ENCODE results near the gene CD274.
"Not testable (repeated sequence)": the region's sequence is repeated elsewhere in the genome, so short reads cannot be mapped to it uniquely, and the experiment has no call there.

Gene CD274

DNA sequence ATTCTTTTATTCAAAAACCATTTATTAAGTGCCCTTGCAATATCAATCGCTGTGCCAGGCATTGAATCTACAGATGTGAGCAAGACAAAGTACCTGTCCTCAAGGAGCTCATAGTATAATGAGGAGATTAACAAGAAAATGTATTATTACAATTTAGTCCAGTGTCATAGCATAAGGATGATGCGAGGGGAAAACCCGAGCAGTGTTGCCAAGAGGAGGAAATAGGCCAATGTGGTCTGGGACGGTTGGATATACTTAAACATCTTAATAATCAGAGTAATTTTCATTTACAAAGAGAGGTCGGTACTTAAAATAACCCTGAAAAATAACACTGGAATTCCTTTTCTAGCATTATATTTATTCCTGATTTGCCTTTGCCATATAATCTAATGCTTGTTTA is 18.5 kb downstream of the CD274 start:
- Histone ChIP-seq H3K27me3 (ENCODE audit: insufficient read depth, low read length) (no peaks in the 10 kb centered on the region), H3K36me3 (ENCODE audit: insufficient read depth, low read length) (no peaks in the 10 kb centered on the region), H3K4me3 (ENCODE audit: low read length) (no peak overlapping the region), H3K9me3 (ENCODE audit: insufficient read depth, low read depth, low read length) (no peaks in the 10 kb centered on the region), H3K4me1 (ENCODE audit: insufficient read depth, low read length) (no peaks in the 10 kb centered on the region), H3K9ac (ENCODE audit: low read depth, low read length) (no peak overlapping the region), H3K27ac (ENCODE audit: low read depth, low read length) (no peak overlapping the region)
- 88% methylated on average over 3 of the region's 5 CpGs for WGBS

DNA sequence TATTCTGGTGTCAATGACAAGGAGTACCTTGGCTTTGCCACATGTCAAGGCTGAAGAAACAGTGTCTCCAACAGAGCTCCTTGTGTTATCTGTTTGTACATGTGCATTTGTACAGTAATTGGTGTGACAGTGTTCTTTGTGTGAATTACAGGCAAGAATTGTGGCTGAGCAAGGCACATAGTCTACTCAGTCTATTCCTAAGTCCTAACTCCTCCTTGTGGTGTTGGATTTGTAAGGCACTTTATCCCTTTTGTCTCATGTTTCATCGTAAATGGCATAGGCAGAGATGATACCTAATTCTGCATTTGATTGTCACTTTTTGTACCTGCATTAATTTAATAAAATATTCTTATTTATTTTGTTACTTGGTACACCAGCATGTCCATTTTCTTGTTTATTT is 19.8 kb downstream of the CD274 start:
- H3K27me3 ChIP-seq (ENCODE audit: insufficient read depth, low read length): no peaks in the 10 kb centered on the region
- no peaks in the 10 kb centered on the region for H3K9me3 ChIP-seq (ENCODE audit: insufficient read depth, low read depth, low read length)
- WGBS: 100% methylated on average over 1 of the region's 1 CpG
- H3K27ac ChIP-seq (ENCODE audit: low read depth, low read length): no peak overlapping the region
- H3K4me1 ChIP-seq (ENCODE audit: insufficient read depth, low read length): no peaks in the 10 kb centered on the region
- H3K4me3 ChIP-seq (ENCODE audit: low read length): no peak overlapping the region
- H3K9ac ChIP-seq (ENCODE audit: low read depth, low read length): no peak overlapping the region
- no peaks in the 10 kb centered on the region for H3K36me3 ChIP-seq (ENCODE audit: insufficient read depth, low read length)

DNA sequence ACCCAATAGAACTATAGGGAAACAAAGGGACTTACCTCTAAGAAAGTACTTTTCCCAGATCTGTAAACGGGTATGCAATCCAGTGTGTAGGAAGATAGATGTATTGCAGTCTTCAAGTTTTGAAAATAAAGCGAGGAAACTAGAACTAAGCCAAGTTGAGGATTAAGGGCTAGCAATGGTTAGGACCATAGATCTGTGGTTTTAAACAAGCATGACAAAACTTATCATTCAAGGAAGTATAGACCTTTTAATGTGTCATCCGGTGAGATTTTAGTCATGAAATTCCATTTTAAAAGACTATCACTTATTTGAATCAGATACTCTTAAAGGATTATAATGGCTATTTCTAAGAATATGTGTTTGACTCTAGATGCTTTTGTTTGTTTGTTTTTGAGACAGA is 20.5 kb downstream of the CD274 start:
- Histone ChIP-seq H3K27ac (ENCODE audit: low read depth, low read length) (no peak overlapping the region), H3K4me3 (ENCODE audit: low read length) (no peak overlapping the region), H3K36me3 (ENCODE audit: insufficient read depth, low read length) (no peaks in the 10 kb centered on the region), H3K4me1 (ENCODE audit: insufficient read depth, low read length) (no peaks in the 10 kb centered on the region), H3K9ac (ENCODE audit: low read depth, low read length) (no peak overlapping the region), H3K9me3 (ENCODE audit: insufficient read depth, low read depth, low read length) (no peaks in the 10 kb centered on the region), H3K27me3 (ENCODE audit: insufficient read depth, low read length) (no peaks in the 10 kb centered on the region)
- 100% methylated on average over 2 of the region's 3 CpGs for WGBS

DNA sequence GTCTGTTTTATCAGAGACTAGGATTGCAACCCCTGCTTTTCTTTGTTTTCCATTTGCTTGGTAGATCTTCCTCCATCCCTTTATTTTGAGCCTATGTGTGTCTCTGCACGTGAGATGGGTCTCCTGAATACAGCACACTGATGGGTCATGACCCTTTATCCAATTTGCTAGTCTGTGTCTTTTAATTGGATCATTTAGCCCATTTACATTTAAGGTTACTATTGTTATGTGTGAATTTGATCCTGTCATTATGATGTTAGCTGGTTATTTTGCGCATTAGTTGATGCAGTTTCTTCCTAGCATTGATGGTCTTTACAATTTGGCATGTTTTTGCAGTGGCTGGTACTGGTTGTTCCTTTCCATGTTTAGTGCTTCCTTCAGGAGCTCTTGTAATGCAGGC is 25.3 kb downstream of the CD274 start:
- H3K9ac ChIP-seq (ENCODE audit: low read depth, low read length); H3K36me3 ChIP-seq (ENCODE audit: insufficient read depth, low read length); H3K4me3 ChIP-seq (ENCODE audit: low read length); H3K4me1 ChIP-seq (ENCODE audit: insufficient read depth, low read length); H3K27ac ChIP-seq (ENCODE audit: low read depth, low read length); H3K27me3 ChIP-seq (ENCODE audit: insufficient read depth, low read length): not testable (repeated sequence)
- H3K9me3 ChIP-seq (ENCODE audit: insufficient read depth, low read depth, low read length): peaks cover 17% of the 10 kb centered on the region
- 100% methylated on average over 2 of the region's 2 CpGs for WGBS

DNA sequence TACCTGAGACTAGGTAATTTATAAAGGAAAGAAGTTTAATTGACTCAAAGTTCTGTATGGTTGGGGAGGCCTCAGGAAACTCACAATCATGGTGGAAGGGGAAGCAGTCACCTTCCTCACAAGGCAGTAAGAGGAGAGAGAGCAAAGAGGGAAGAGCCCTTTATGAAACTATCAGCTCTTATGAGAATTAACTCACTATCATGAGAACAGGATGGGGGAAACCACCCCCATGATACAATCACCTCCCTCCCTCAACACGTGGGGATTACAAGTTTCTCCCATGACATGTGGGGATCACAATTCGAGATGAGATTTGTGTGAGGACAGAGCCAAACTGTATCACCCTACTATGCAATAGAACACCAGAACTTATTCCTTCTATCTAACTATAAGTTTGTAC is 27.9 kb downstream of the CD274 start:
- Histone ChIP-seq H3K36me3 (ENCODE audit: insufficient read depth, low read length) (no peaks in the 10 kb centered on the region), H3K27me3 (ENCODE audit: insufficient read depth, low read length) (no peaks in the 10 kb centered on the region), H3K4me1 (ENCODE audit: insufficient read depth, low read length) (no peaks in the 10 kb centered on the region), H3K4me3 (ENCODE audit: low read length) (no peak overlapping the region), H3K27ac (ENCODE audit: low read depth, low read length) (no peak overlapping the region), H3K9ac (ENCODE audit: low read depth, low read length) (no peak overlapping the region), H3K9me3 (ENCODE audit: insufficient read depth, low read depth, low read length) (peaks cover 17% of the 10 kb centered on the region)
- 84% methylated on average over 2 of the region's 2 CpGs for WGBS

DNA sequence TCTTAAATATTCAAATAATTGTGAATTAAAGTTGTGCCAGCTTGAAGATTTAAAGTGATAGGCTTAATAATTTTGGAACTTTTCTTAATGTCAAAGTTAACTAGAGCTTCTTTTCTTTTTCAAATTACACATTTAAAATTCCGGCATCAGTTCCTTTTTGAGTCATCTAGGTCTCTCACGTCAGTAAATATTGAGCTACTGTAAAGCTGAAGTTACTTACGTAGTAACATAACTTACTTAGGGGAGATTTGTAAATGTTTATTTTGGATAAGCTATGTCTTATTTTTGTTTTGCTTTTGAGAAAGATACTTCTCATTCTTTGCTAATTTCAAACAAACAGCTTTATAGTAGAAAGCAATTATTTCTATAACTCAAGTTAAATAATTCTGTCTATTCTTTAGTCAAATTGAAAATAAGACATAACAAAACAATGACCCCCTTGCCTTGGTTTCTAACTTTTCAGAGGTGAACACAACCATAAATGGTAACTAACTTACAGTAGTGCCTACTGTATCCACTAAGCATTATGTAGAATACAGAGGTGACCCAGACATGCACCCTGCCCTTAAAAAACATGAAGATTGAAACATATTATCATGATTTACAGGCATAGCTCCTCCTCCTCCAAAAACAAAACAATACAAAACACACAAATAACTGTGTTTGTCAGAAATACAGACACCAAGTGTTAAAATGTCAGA is 29.8 kb downstream of the CD274 start:
- no peaks in the 10 kb centered on the region for H3K36me3 ChIP-seq (ENCODE audit: insufficient read depth, low read length)
- no peak overlapping the region for H3K4me3 ChIP-seq (ENCODE audit: low read length)
- peaks cover 17% of the 10 kb centered on the region for H3K9me3 ChIP-seq (ENCODE audit: insufficient read depth, low read depth, low read length)
- H3K27ac ChIP-seq (ENCODE audit: low read depth, low read length): no peak overlapping the region
- no peaks in the 10 kb centered on the region for H3K27me3 ChIP-seq (ENCODE audit: insufficient read depth, low read length)
- no peaks in the 10 kb centered on the region for H3K4me1 ChIP-seq (ENCODE audit: insufficient read depth, low read length)
- 92% methylated on average over 3 of the region's 3 CpGs for WGBS
- H3K9ac ChIP-seq (ENCODE audit: low read depth, low read length): no peak overlapping the region

DNA sequence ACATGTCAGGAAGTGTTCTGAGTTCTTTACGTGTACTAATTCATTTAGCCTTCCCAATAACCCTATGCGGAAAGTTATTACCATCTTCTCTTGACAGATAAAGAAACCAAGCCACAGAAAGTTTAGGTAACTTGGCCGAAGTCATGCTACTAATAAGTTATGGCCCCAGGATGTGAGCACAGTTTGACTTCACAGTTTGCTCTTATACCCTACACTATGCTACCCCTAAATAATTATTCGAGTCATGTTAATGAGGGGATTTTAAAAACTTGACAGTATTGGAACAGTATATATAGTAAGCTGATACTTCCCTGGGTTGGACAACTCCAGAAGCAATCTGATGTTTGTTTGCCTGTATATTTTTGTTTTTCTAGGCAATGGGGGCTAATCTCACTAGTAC is 30.6 kb downstream of the CD274 start:
- H3K9ac ChIP-seq (ENCODE audit: low read depth, low read length): no peak overlapping the region
- WGBS: 97% methylated on average over 3 of the region's 4 CpGs
- H3K9me3 ChIP-seq (ENCODE audit: insufficient read depth, low read depth, low read length): peaks cover 17% of the 10 kb centered on the region
- H3K27me3 ChIP-seq (ENCODE audit: insufficient read depth, low read length): no peaks in the 10 kb centered on the region
- no peak overlapping the region for H3K4me3 ChIP-seq (ENCODE audit: low read length)
- H3K27ac ChIP-seq (ENCODE audit: low read depth, low read length): no peak overlapping the region
- no peaks in the 10 kb centered on the region for H3K4me1 ChIP-seq (ENCODE audit: insufficient read depth, low read length)
- no peaks in the 10 kb centered on the region for H3K36me3 ChIP-seq (ENCODE audit: insufficient read depth, low read length)

DNA sequence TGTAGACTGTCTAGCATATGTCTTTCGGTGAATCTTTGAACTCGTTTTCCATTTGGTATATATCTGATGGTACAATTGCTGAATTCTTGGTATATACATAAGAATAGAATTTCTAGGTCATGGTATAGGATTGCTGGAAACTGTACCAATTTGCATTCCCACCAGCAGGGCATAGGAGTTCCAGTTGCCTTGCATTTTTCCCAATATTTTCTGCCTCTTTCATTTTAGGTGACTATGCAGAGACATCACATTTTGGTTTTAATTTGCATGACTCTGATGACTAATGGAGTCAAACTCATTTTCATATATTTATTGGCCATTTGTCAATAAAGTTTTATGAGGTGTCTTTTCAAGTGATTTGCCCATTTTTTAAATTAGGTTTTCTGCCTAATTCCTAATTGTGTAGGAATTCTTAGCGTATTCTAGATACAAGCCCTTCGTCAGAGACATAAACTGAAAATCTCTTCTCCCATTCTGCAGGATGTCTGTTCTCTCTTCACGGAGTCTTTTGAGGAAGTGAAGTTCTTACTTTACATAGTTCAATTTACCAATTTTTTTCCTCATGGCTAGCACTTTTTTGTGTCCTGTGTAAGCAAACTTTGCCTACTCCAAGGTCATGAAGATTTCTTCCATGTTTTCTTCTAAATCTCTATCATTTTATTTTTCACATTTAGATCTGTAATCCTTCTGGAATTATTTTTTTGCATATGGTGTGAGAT is 31.1 kb downstream of the CD274 start:
- H3K27me3 ChIP-seq (ENCODE audit: insufficient read depth, low read length): no peaks in the 10 kb centered on the region
- no peak overlapping the region for H3K27ac ChIP-seq (ENCODE audit: low read depth, low read length)
- H3K36me3 ChIP-seq (ENCODE audit: insufficient read depth, low read length): no peaks in the 10 kb centered on the region
- H3K9ac ChIP-seq (ENCODE audit: low read depth, low read length): no peak overlapping the region
- H3K4me1 ChIP-seq (ENCODE audit: insufficient read depth, low read length): no peaks in the 10 kb centered on the region
- peaks cover 17% of the 10 kb centered on the region for H3K9me3 ChIP-seq (ENCODE audit: insufficient read depth, low read depth, low read length)
- H3K4me3 ChIP-seq (ENCODE audit: low read length): no peak overlapping the region
- WGBS: 94% methylated on average over 5 of the region's 5 CpGs

DNA sequence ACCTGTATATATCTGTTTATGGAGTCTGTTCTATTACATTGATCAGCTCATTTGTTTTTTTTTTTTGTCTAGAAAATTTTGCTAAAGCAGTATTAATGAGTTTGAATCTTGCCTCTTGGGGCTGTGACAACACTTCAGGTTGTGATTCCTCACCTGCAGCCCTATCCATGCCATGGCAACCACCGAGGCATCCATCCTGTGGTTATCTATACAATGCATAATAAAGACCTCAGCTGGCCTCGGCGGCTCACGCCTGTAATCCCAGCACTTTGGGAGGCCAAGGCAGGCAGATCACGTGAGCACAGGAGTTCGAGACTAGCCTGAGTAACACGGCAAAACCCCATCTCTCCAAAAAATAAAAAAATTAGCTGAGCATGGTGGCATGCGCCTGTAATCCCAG is 31.9 kb downstream of the CD274 start:
- Histone ChIP-seq H3K9me3 (ENCODE audit: insufficient read depth, low read depth, low read length) (peaks cover 13% of the 10 kb centered on the region), H3K27me3 (ENCODE audit: insufficient read depth, low read length) (no peaks in the 10 kb centered on the region), H3K4me1 (ENCODE audit: insufficient read depth, low read length) (no peaks in the 10 kb centered on the region), H3K9ac (ENCODE audit: low read depth, low read length) (no peak overlapping the region), H3K36me3 (ENCODE audit: insufficient read depth, low read length) (no peaks in the 10 kb centered on the region), H3K4me3 (ENCODE audit: low read length) (no peak overlapping the region), H3K27ac (ENCODE audit: low read depth, low read length) (no peak overlapping the region)
- 85% methylated on average over 8 of the region's 8 CpGs for WGBS

DNA sequence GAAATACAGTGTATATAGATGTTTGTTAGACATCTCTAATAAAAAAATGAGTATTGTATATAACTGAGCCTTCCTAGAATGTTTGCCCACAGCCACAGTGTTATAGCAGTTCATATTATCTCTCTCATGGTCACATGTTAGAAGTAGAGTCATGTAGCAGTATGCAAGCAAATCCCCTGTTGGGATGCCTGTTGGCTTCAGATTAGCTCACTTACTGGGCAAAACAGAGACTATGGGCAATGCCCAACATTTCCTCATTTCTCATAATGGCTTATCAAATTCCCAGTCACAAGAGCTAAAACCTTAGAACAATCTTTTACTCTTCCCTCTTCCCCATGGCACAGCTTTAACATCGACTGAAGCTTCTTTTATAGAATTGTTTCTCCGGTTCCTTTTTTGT is 33.0 kb downstream of the CD274 start:
- Histone ChIP-seq H3K9ac (ENCODE audit: low read depth, low read length) (no peak overlapping the region), H3K9me3 (ENCODE audit: insufficient read depth, low read depth, low read length) (peaks cover 2% of the 10 kb centered on the region; the same call in 1 of the 2 replicates), H3K4me1 (ENCODE audit: insufficient read depth, low read length) (no peaks in the 10 kb centered on the region), H3K36me3 (ENCODE audit: insufficient read depth, low read length) (no peaks in the 10 kb centered on the region), H3K4me3 (ENCODE audit: low read length) (no peak overlapping the region), H3K27me3 (ENCODE audit: insufficient read depth, low read length) (no peaks in the 10 kb centered on the region), H3K27ac (ENCODE audit: low read depth, low read length) (no peak overlapping the region)
- WGBS: 100% methylated on average over 2 of the region's 2 CpGs

DNA sequence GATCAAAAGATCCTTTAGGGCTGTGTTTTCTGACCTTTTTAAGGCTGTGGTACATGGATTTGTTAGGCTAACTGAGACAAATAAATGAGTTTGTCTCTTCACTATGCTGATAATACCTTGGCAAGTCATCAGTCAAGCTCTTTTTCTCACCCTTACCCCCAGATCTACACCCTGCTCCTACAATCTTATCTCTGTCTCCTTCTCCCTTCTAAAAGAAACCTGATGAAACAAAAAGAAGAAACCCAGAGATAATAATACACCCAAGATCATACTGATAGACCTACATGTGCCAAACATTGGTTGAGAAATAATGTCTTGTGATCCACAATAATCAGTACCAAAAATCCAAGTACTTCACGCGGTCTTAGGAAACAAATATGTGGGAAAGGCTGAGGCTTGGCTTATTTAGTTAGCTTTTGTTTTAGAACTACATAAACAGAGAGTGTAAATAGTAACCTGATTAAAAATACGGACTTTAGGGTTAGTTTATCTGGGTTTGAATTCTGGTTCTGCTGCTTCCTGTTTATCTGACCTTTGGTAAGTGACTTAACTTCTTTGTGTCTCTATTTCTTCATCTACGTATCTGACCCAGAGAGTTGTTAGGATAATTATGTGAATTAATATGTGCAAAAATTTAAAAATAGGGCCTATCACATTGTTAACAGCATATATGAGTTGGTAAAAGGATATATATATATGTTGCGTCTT is 35.2 kb downstream of the CD274 start:
- Histone ChIP-seq H3K36me3 (ENCODE audit: insufficient read depth, low read length) (no peaks in the 10 kb centered on the region), H3K27me3 (ENCODE audit: insufficient read depth, low read length) (no peaks in the 10 kb centered on the region), H3K4me3 (ENCODE audit: low read length) (no peak overlapping the region), H3K27ac (ENCODE audit: low read depth, low read length) (no peak overlapping the region), H3K9ac (ENCODE audit: low read depth, low read length) (no peak overlapping the region), H3K4me1 (ENCODE audit: insufficient read depth, low read length) (no peaks in the 10 kb centered on the region), H3K9me3 (ENCODE audit: insufficient read depth, low read depth, low read length) (no peaks in the 10 kb centered on the region)
- WGBS: 89% methylated on average over 5 of the region's 5 CpGs
